HFF-Myc (cell line): Measurements from ENCODE around the gene OR1L6.

Experiments
- DNase-seq: peaks from one replicate; pipeline ENCODE4 v3.0.0-alpha.2; 2011; ENCODE audit warnings: low read depth; ENCODE audit errors: extremely low read depth
- H3K4me3 ChIP-seq: replicated peaks from 2 replicates; pipeline ENCODE4 v1.5.1; 2011; ENCODE audit warnings: low read depth, mild to moderate bottlenecking, control low read depth, low read length
- CTCF ChIP-seq: IDR thresholded peaks from 2 replicates; pipeline ENCODE4 v1.5.1; 2012; ENCODE audit warnings: mild to moderate bottlenecking, low read depth, low read length, control low read depth; ENCODE audit errors: missing control alignments

Gene OR1L6

GRCh38 chr9:122786338-122786737, 44.2 kb downstream of the OR1L6 start:
- no peak overlapping the region for H3K4me3 ChIP-seq
- no peak for TF ChIP-seq CTCF
- no peak for DNase-seq

GRCh38 chr9:122788831-122789230, 46.7 kb downstream of the OR1L6 start, which contains the start of gene OR5C1:
Gene OR5C1, plus strand, starts transcription at chr9:122788933. Its CDS starts 0 bp downstream, at chr9:122788933.
- H3K4me3 ChIP-seq = no peak within 1 kb of the TSS
- TF ChIP-seq CTCF = no peak
- DNase-seq = no peak

- no peak for DNase-seq
- TF ChIP-seq CTCF = no peak
- no peak overlapping the region for H3K4me3 ChIP-seq
Observed at GRCh38 chr9:122789256-122790046, 47.3 kb downstream of the OR1L6 start.

- DNase-seq = no peak
- TF ChIP-seq CTCF = no peak
- no peak overlapping the region for H3K4me3 ChIP-seq
Observed at GRCh38 chr9:122791872-122792669, 50.0 kb downstream of the OR1L6 start.

- TF ChIP-seq CTCF = no peak
- no peak overlapping the region for H3K4me3 ChIP-seq
- no peak for DNase-seq
Observed at GRCh38 chr9:122797316-122798063, 55.4 kb downstream of the OR1L6 start.
